NT2/D1 (cell line): Measurements from ENCODE around the gene RAD9A.

ENCODE experiments used
- DNase-seq: peaks from one replicate; pipeline ENCODE4 v3.0.0-alpha.2; 2011; ENCODE audit warnings: low read depth, low spot score
- H3K27me3 ChIP-seq: 2 replicates; pipeline ENCODE4 v1.6.0; 2011; ENCODE audit warnings: mild to moderate bottlenecking; ENCODE audit not compliant: insufficient read length, insufficient read depth
- H3K36me3 ChIP-seq: 2 replicates; pipeline ENCODE4 v1.6.1; 2011; ENCODE audit warnings: mild to moderate bottlenecking, low read length, mixed read lengths; ENCODE audit not compliant: insufficient read depth, insufficient read length
- H3K4me1 ChIP-seq: 2 replicates; pipeline ENCODE4 v1.5.1; 2011; ENCODE audit not compliant: insufficient read depth, insufficient read length
- H3K4me3 ChIP-seq: 2 replicates; pipeline ENCODE4 v1.5.1; 2011; ENCODE audit warnings: low read depth; ENCODE audit not compliant: insufficient read length
- H3K9ac ChIP-seq: 2 replicates; pipeline ENCODE4 v1.6.0; 2011; ENCODE audit warnings: low read depth; ENCODE audit not compliant: insufficient read length
- H3K9me3 ChIP-seq: 2 replicates; pipeline ENCODE4 v1.5.1; 2011; ENCODE audit warnings: mild to moderate bottlenecking, low read length; ENCODE audit not compliant: insufficient read depth
- SUZ12 ChIP-seq: IDR thresholded peaks from 2 replicates; pipeline ENCODE4 v1.6.1; 2011; ENCODE audit not compliant: insufficient read length, insufficient read depth; ENCODE audit errors: extremely low read depth
- YY1 ChIP-seq: IDR thresholded peaks from 2 replicates; pipeline ENCODE4 v1.6.1; 2011; ENCODE audit not compliant: insufficient read length, insufficient read depth
- ZNF274 ChIP-seq: IDR thresholded peaks from 2 replicates; pipeline ENCODE4 v1.6.1; 2011; ENCODE audit warnings: mild to moderate bottlenecking, low read depth, low read length

RAD9A gene

GRCh38 chr11:67428052-67429001 lies 36.5 kb downstream of the RAD9A start, which contains the start of gene RPS6KB2:
Gene RPS6KB2, plus strand, starts transcription at chr11:67428494. Its CDS starts 52 bp downstream, at chr11:67428546.
- Histone ChIP-seq H3K9me3 (no peaks in the 10 kb centered on the region), H3K27me3 (no peaks in the 10 kb centered on the region), H3K4me3 (peak within 1 kb of the TSS; percentile 99), H3K9ac (peak within 1 kb of the TSS; percentile 98), H3K36me3 (peaks cover 43% of the 10 kb centered on the region), H3K4me1 (peaks cover 20% of the 10 kb centered on the region)
- peak; percentile 99 for TF ChIP-seq YY1
- TF ChIP-seq SUZ12 = no peak
- no peak for TF ChIP-seq ZNF274
- DNase-seq = peak; percentile 99

- Histone ChIP-seq H3K36me3 (peaks cover 52% of the 10 kb centered on the region), H3K9me3 (no peaks in the 10 kb centered on the region), H3K4me3 (peak overlapping the region; percentile 99), H3K27me3 (no peaks in the 10 kb centered on the region), H3K4me1 (peaks cover 13% of the 10 kb centered on the region), H3K9ac (peak overlapping the region; percentile 98)
- no peak for DNase-seq
- TF ChIP-seq ZNF274 = no peak
- no peak for TF ChIP-seq SUZ12
- TF ChIP-seq YY1 = no peak
Observed at GRCh38 chr11:67429038-67429668, 37.4 kb downstream of the RAD9A start.

DNA sequence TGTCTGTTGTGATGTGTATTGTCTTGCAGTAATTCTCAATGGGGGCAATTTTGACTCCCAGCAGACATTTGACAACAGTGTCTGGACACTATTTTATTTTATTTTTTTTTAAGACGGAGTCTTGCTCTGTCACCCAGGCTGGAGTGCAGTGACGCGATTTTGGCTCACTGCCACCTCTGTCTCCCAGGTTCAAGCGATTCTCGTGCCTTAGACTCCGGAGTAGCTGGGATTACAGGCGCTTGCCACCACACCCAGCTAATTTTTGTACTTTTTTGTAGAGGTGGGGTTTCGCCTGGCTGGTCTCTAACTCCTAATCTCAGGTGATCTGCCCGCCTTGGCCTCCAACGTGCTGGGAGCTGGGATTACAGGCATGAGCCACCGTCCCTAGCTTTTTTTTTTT lies 37.9 kb downstream of the RAD9A start:
- Histone ChIP-seq H3K4me1 (peaks cover 17% of the 10 kb centered on the region), H3K27me3 (no peaks in the 10 kb centered on the region), H3K9me3 (no peaks in the 10 kb centered on the region), H3K36me3 (peaks cover 57% of the 10 kb centered on the region), H3K4me3 (no peak overlapping the region), H3K9ac (peak overlapping the region; percentile 98)
- TF ChIP-seq YY1 (no peak), ZNF274 (no peak), SUZ12 (no peak)
- DNase-seq = no peak

- peaks cover 74% of the 10 kb centered on the region for H3K36me3 ChIP-seq
- H3K4me3 ChIP-seq = no peak overlapping the region
- H3K4me1 ChIP-seq = peaks cover 35% of the 10 kb centered on the region
- TF ChIP-seq SUZ12 (no peak), ZNF274 (no peak), YY1 (no peak)
- H3K9ac ChIP-seq = peak overlapping the region; percentile 46
- no peak for DNase-seq
- H3K27me3 ChIP-seq = no peaks in the 10 kb centered on the region
- H3K9me3 ChIP-seq = no peaks in the 10 kb centered on the region
Observed at GRCh38 chr11:67431346-67432249, 39.8 kb downstream of the RAD9A start.

- H3K9me3 ChIP-seq = no peaks in the 10 kb centered on the region
- no peak overlapping the region for H3K4me3 ChIP-seq
- H3K27me3 ChIP-seq = no peaks in the 10 kb centered on the region
- H3K36me3 ChIP-seq = peaks cover 84% of the 10 kb centered on the region
- TF ChIP-seq SUZ12 (no peak), YY1 (no peak), ZNF274 (no peak)
- no peak for DNase-seq
- peaks cover 44% of the 10 kb centered on the region for H3K4me1 ChIP-seq
- H3K9ac ChIP-seq = no peak overlapping the region
Observed at GRCh38 chr11:67432655-67433349, 41.0 kb downstream of the RAD9A start.

- H3K9ac ChIP-seq = peak overlapping the region; percentile 22
- peaks cover 52% of the 10 kb centered on the region for H3K4me1 ChIP-seq
- no peak for DNase-seq
- no peak for TF ChIP-seq ZNF274
- TF ChIP-seq SUZ12 = no peak
- no peak for TF ChIP-seq YY1
- H3K27me3 ChIP-seq = no peaks in the 10 kb centered on the region
- H3K4me3 ChIP-seq = no peak overlapping the region
- H3K9me3 ChIP-seq = no peaks in the 10 kb centered on the region
- peaks cover 92% of the 10 kb centered on the region for H3K36me3 ChIP-seq
Observed at GRCh38 chr11:67433536-67434394, 42.0 kb downstream of the RAD9A start.
